ENCODE results near the gene VSX1.

DNA sequence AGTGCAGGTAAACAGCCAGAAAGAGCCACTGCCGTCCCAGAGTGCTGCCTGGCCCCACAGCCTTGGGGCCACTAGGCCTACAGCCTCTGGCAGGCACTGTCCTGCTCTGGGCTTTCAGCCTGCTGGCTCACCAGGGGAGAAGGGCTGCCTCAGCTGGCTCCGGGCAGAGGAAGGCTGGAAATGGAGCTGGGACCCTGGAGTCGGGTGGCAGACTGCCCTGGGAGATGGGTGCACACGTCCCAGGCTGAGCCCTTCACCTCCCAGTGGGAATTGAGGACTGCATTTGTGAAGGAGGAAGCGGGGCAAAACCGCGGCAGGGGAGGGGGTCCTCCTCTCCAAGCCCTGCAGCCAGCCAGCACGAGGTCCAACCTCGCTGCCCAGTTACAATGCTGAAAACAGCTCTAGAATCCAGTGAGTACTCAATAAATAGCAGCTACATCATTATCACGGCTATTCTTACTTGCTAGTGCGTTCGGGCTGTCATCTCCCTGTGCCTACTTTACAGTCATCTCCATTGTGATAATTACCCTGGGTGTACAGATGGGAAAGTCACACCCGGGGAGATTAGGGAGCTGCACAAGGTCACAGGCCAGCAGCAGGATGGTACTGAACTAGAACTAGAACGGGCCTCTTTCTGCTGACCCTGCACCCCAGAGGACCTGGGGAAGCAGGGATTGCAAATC is 37.1 kb downstream of the VSX1 start:
- TF ChIP-seq, protein P1, sequence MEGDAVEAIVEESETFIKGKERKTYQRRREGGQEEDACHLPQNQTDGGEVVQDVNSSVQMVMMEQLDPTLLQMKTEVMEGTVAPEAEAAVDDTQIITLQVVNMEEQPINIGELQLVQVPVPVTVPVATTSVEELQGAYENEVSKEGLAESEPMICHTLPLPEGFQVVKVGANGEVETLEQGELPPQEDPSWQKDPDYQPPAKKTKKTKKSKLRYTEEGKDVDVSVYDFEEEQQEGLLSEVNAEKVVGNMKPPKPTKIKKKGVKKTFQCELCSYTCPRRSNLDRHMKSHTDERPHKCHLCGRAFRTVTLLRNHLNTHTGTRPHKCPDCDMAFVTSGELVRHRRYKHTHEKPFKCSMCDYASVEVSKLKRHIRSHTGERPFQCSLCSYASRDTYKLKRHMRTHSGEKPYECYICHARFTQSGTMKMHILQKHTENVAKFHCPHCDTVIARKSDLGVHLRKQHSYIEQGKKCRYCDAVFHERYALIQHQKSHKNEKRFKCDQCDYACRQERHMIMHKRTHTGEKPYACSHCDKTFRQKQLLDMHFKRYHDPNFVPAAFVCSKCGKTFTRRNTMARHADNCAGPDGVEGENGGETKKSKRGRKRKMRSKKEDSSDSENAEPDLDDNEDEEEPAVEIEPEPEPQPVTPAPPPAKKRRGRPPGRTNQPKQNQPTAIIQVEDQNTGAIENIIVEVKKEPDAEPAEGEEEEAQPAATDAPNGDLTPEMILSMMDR (IDR thresholded peaks at IDR 0.05) = no peak
- TF ChIP-seq POLR2A (IDR thresholded peaks at IDR 0.05) (no peak), EP300 (IDR thresholded peaks at IDR 0.05) (no peak)

All from ovary (tissue), 3 donors.